Breast epithelium (tissue), 3 donors: ENCODE results near the gene ALX4.

ENCODE experiments used
- CTCF ChIP-seq, 3 donors: fragments of 450-650 bp; IDR thresholded peaks; one replicate each; pipeline ENCODE4 v1.5.1; 2016 to 2017; ENCODE audit warnings: antibody characterized with exemption in 3 of 3, mild to moderate bottlenecking in 3 of 3, moderate library complexity in 3 of 3
- POLR2A ChIP-seq: fragments of 450-650 bp; IDR thresholded peaks from one replicate; pipeline ENCODE4 v1.6.1; 2016; ENCODE audit warnings: antibody characterized with exemption, mild to moderate bottlenecking, moderate library complexity

GRCh38 chr11:44252999-44253602 is 56.8 kb downstream of the ALX4 start:
- no peak for TF ChIP-seq CTCF (IDR thresholded peaks at IDR 0.05)
- TF ChIP-seq POLR2A = no peak
